Measurements from ENCODE around the gene CCDC57. TPM values are rescaled to one million over a fixed set of nuclear protein-coding genes. Genes with fewer than 3 reads are reported as not detected.

CCDC57 gene
- polyA plus RNA-seq, 1 donor from 2014 or later = 70.9 TPM

DNA sequence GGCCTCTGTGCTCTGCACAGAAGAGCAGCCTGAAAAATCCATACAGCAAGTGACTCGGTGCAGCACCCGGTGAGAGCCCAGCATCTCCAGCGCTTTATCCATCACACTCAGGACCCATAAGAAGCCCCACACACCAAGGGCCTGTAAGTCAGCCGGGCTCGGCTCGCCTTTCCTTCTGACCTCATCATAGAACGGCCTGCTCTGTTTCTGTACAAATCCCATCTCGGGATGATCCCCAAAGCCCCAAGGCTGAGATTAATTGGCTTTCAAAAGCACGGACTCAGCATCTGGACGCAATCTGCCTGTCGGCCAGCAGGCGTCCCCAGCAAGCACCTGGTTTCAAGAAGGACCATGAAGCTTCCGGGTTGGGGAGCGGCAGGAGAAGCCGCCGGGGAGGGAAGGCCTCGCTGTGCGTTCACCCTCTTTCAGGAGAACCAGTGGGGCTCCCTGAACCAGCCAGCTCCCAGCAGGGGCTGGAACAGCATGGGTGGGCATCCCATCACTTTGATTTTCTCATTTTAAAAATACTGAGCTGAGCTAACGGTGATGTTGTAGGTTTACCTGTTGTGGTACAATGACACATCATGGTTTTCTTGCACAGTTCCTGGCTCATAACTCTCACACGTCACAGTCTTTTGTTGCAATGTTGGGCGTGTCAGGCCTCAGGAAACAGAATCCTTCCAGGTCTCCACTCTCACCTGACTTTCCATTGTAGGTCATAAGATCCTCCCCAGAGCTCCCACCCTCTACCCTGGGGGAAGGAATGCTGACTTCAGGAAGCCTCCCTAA is 6.7 kb downstream of the CCDC57 start:
- Histone ChIP-seq H3K79me2 (replicated peaks; ENCODE audit: insufficient read depth, low read length) (peaks cover 5% of the 10 kb centered on the region), H4K20me1 (ENCODE audit: insufficient read depth) (no peaks in the 10 kb centered on the region), H3K9me2 (ENCODE audit: insufficient read depth, low read length) (no peaks in the 10 kb centered on the region), H3K27ac (ENCODE audit: low read length) (peak overlapping the region; percentile 23), H3K4me3 (ENCODE audit: low read length) (no peak overlapping the region), H2AFZ (ENCODE audit: low read depth, low read length) (peak overlapping the region; percentile 24), H3K9me3 (ENCODE audit: low read length) (no peaks in the 10 kb centered on the region), H3K27me3 (ENCODE audit: insufficient read depth, low read depth, low read length) (no peaks in the 10 kb centered on the region), H3K4me2 (ENCODE audit: low read length) (no peak overlapping the region), H3K36me3 (ENCODE audit: insufficient read depth, low read length) (no peaks in the 10 kb centered on the region), H3K9ac (ENCODE audit: low read length) (peak overlapping the region; percentile 34), H3F3A (ENCODE audit: insufficient read depth, low read length, poor library complexity, severe bottlenecking) (no peaks in the 10 kb centered on the region)
- TF ChIP-seq RAD21 (conservative IDR thresholded peaks at IDR 0.05) = peak; percentile 73
- TF ChIP-seq POLR2AphosphoS5 (IDR thresholded peaks at IDR 0.05) = peak; percentile 42
- TF ChIP-seq SMC3 (conservative IDR thresholded peaks at IDR 0.05; ENCODE audit: poor library complexity) = peak; percentile 84
- no peak for TF ChIP-seq TAF1 (IDR thresholded peaks at IDR 0.05; ENCODE audit: low read depth)
- TF ChIP-seq, protein P1, sequence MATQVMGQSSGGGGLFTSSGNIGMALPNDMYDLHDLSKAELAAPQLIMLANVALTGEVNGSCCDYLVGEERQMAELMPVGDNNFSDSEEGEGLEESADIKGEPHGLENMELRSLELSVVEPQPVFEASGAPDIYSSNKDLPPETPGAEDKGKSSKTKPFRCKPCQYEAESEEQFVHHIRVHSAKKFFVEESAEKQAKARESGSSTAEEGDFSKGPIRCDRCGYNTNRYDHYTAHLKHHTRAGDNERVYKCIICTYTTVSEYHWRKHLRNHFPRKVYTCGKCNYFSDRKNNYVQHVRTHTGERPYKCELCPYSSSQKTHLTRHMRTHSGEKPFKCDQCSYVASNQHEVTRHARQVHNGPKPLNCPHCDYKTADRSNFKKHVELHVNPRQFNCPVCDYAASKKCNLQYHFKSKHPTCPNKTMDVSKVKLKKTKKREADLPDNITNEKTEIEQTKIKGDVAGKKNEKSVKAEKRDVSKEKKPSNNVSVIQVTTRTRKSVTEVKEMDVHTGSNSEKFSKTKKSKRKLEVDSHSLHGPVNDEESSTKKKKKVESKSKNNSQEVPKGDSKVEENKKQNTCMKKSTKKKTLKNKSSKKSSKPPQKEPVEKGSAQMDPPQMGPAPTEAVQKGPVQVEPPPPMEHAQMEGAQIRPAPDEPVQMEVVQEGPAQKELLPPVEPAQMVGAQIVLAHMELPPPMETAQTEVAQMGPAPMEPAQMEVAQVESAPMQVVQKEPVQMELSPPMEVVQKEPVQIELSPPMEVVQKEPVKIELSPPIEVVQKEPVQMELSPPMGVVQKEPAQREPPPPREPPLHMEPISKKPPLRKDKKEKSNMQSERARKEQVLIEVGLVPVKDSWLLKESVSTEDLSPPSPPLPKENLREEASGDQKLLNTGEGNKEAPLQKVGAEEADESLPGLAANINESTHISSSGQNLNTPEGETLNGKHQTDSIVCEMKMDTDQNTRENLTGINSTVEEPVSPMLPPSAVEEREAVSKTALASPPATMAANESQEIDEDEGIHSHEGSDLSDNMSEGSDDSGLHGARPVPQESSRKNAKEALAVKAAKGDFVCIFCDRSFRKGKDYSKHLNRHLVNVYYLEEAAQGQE (IDR thresholded peaks at IDR 0.05; ENCODE audit: borderline replicate concordance) = no peak
- TF ChIP-seq, protein P2, sequence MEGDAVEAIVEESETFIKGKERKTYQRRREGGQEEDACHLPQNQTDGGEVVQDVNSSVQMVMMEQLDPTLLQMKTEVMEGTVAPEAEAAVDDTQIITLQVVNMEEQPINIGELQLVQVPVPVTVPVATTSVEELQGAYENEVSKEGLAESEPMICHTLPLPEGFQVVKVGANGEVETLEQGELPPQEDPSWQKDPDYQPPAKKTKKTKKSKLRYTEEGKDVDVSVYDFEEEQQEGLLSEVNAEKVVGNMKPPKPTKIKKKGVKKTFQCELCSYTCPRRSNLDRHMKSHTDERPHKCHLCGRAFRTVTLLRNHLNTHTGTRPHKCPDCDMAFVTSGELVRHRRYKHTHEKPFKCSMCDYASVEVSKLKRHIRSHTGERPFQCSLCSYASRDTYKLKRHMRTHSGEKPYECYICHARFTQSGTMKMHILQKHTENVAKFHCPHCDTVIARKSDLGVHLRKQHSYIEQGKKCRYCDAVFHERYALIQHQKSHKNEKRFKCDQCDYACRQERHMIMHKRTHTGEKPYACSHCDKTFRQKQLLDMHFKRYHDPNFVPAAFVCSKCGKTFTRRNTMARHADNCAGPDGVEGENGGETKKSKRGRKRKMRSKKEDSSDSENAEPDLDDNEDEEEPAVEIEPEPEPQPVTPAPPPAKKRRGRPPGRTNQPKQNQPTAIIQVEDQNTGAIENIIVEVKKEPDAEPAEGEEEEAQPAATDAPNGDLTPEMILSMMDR (IDR thresholded peaks at IDR 0.05; ENCODE audit: poor library complexity, severe bottlenecking) = peak; percentile 88
- no peak for TF ChIP-seq EP300 (conservative IDR thresholded peaks at IDR 0.05; ENCODE audit: poor library complexity, severe bottlenecking)
- TF ChIP-seq EZH2 (IDR thresholded peaks at IDR 0.05; ENCODE audit: borderline replicate concordance, insufficient read depth, low read length, poor library complexity, severe bottlenecking) = no peak
- TF ChIP-seq MXI1 (conservative IDR thresholded peaks at IDR 0.05; ENCODE audit: poor library complexity, severe bottlenecking) = peak; percentile 40

GRCh38 chr17:82204831-82205719 is 7.6 kb downstream of the CCDC57 start:
- Histone ChIP-seq H3K79me2 (replicated peaks; ENCODE audit: insufficient read depth, low read length) (peaks cover 4% of the 10 kb centered on the region), H4K20me1 (ENCODE audit: insufficient read depth) (no peaks in the 10 kb centered on the region), H3K27me3 (ENCODE audit: insufficient read depth, low read depth, low read length) (no peaks in the 10 kb centered on the region), H3K9me3 (ENCODE audit: low read length) (no peaks in the 10 kb centered on the region), H3K36me3 (ENCODE audit: insufficient read depth, low read length) (no peaks in the 10 kb centered on the region), H3K4me2 (ENCODE audit: low read length) (no peak overlapping the region), H3F3A (ENCODE audit: insufficient read depth, low read length, poor library complexity, severe bottlenecking) (no peaks in the 10 kb centered on the region), H3K27ac (ENCODE audit: low read length) (no peak overlapping the region), H2AFZ (ENCODE audit: low read depth, low read length) (no peak overlapping the region), H3K4me3 (ENCODE audit: low read length) (no peak overlapping the region), H3K9me2 (ENCODE audit: insufficient read depth, low read length) (no peaks in the 10 kb centered on the region), H3K9ac (ENCODE audit: low read length) (peak overlapping the region; percentile 34)
- TF ChIP-seq EZH2 (IDR thresholded peaks at IDR 0.05; ENCODE audit: borderline replicate concordance, insufficient read depth, low read length, poor library complexity, severe bottlenecking) (no peak), MXI1 (conservative IDR thresholded peaks at IDR 0.05; ENCODE audit: poor library complexity, severe bottlenecking) (no peak), EP300 (conservative IDR thresholded peaks at IDR 0.05; ENCODE audit: poor library complexity, severe bottlenecking) (no peak), POLR2AphosphoS5 (IDR thresholded peaks at IDR 0.05) (no peak), TAF1 (IDR thresholded peaks at IDR 0.05; ENCODE audit: low read depth) (no peak), SMC3 (conservative IDR thresholded peaks at IDR 0.05; ENCODE audit: poor library complexity) (no peak), RAD21 (conservative IDR thresholded peaks at IDR 0.05) (no peak)
- TF ChIP-seq, protein P2 (IDR thresholded peaks at IDR 0.05; ENCODE audit: poor library complexity, severe bottlenecking) = no peak
- TF ChIP-seq, protein P1 (IDR thresholded peaks at IDR 0.05; ENCODE audit: borderline replicate concordance) = no peak

Data from neural cell (in vitro differentiated cells).